Ishikawa (cell line): ENCODE measurements around the gene ANKRD34C.

Experiments used
- CEBPB ChIP-seq: IDR thresholded peaks from 2 replicates; pipeline ENCODE4 v1.6.1; 2012
- CREB1 ChIP-seq: IDR thresholded peaks from 2 replicates; pipeline ENCODE4 v1.6.1; 2012; ENCODE audit warnings: low read depth
- EGR1 ChIP-seq: IDR thresholded peaks from 2 replicates; pipeline ENCODE4 v1.6.1; 2012
- FOXM1 ChIP-seq: IDR thresholded peaks from 2 replicates; pipeline ENCODE4 v1.6.1; 2012; ENCODE audit warnings: low read depth, borderline replicate concordance
- MAX ChIP-seq: IDR thresholded peaks from 2 replicates; pipeline ENCODE4 v1.6.1; 2012
- NFIC ChIP-seq: IDR thresholded peaks from 2 replicates; pipeline ENCODE4 v1.6.1; 2012
- RAD21 ChIP-seq: IDR thresholded peaks from 2 replicates; pipeline ENCODE4 v1.6.1; 2012; ENCODE audit warnings: low read depth
- REST ChIP-seq: IDR thresholded peaks from 2 replicates; pipeline ENCODE4 v1.6.1; 2012; ENCODE audit warnings: low read depth, mild to moderate bottlenecking
- TAF1 ChIP-seq: IDR thresholded peaks from 2 replicates; pipeline ENCODE4 v1.6.1; 2012; ENCODE audit warnings: low read depth, mild to moderate bottlenecking
- TCF12 ChIP-seq: IDR thresholded peaks from 2 replicates; pipeline ENCODE4 v1.6.1; 2012; ENCODE audit warnings: low read depth
- TEAD4 ChIP-seq: IDR thresholded peaks from 2 replicates; pipeline ENCODE4 v1.6.1; 2012
- USF1 ChIP-seq: IDR thresholded peaks from 2 replicates; pipeline ENCODE4 v1.6.1; 2012
- YY1 ChIP-seq: IDR thresholded peaks from 2 replicates; pipeline ENCODE4 v1.6.1; 2012; ENCODE audit warnings: low read depth
- ZBTB7A ChIP-seq: IDR thresholded peaks from 2 replicates; pipeline ENCODE4 v1.6.1; 2012; ENCODE audit warnings: low read depth

- TF ChIP-seq FOXM1, result no peak
- no peak for TF ChIP-seq TCF12
- no peak for TF ChIP-seq MAX
- TF ChIP-seq CEBPB, result no peak
- TF ChIP-seq NFIC, result no peak
- TF ChIP-seq REST, result no peak
- TF ChIP-seq USF1, result no peak
- TF ChIP-seq EGR1, result no peak
- no peak for TF ChIP-seq RAD21
- TF ChIP-seq TEAD4, result no peak
- no peak for TF ChIP-seq CREB1
- no peak for TF ChIP-seq TAF1
- no peak for TF ChIP-seq ZBTB7A
- no peak for TF ChIP-seq YY1
Observed at GRCh38 chr15:79315623-79316328, 33.3 kb downstream of the ANKRD34C start.
